ENCODE data around the gene IL19.

IL19 gene

DNA sequence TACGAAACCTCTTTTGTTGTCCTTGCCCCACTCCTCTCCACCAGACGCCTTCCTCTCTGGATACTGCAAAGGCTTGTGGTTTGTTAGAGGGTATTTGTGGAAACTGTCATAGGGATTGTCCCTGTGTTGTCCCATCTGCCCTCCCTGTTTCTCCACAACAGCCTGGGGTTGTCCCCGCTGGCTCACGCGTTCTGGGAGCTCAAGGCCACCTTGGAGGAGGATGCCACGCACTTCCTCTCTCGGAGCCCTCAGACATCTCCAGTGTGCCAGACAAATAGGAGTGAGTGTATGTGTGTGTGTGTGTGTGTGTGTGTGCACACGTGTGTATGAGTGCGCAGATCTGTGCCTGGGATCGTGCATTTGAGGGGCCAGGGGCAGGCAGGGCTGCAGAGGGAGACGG lies 37.6 kb upstream of the IL19 start:
- Histone ChIP-seq H3K4me3 (ENCODE audit: low read depth, low read length) (no peak overlapping the region), H3K36me3 (ENCODE audit: control insufficient read depth in 2 of 2, insufficient read depth in 1 of 2, low read length in 2 of 2) (peaks cover 0 to 49% of the 10 kb centered on the region in 2 experiments; a peak in 1 of 3 replicates), H3K4me1 (ENCODE audit: control insufficient read depth, insufficient read depth, low read length) (no peaks in the 10 kb centered on the region), H3K27ac (ENCODE audit: extremely low read depth, low read depth, low read length) (no peak overlapping the region), H3K9me3 (ENCODE audit: control insufficient read depth, insufficient read depth, low read depth, low read length) (no peaks in the 10 kb centered on the region)
- TF ChIP-seq, protein P1, sequence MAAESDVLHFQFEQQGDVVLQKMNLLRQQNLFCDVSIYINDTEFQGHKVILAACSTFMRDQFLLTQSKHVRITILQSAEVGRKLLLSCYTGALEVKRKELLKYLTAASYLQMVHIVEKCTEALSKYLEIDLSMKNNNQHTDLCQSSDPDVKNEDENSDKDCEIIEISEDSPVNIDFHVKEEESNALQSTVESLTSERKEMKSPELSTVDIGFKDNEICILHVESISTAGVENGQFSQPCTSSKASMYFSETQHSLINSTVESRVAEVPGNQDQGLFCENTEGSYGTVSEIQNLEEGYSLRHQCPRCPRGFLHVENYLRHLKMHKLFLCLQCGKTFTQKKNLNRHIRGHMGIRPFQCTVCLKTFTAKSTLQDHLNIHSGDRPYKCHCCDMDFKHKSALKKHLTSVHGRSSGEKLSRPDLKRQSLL (tag by site-specific recombination; IDR thresholded peaks at IDR 0.05) = no peak
- TF ChIP-seq ZNF155 (tag by site-specific recombination; IDR thresholded peaks at IDR 0.05) (no peak), ZNF175 (tag by site-specific recombination; IDR thresholded peaks at IDR 0.05) (no peak), FEZF1 (tag by site-specific recombination; IDR thresholded peaks at IDR 0.05) (no peak), KLF7 (tag by site-specific recombination; IDR thresholded peaks at IDR 0.05; ENCODE audit: borderline replicate concordance) (no peak), ZNF394 (tag by site-specific recombination; IDR thresholded peaks at IDR 0.05; ENCODE audit: borderline replicate concordance) (no peak), ZNF560 (tag by site-specific recombination; IDR thresholded peaks at IDR 0.05; ENCODE audit: borderline replicate concordance) (no peak), ZNF174 (tag by site-specific recombination; IDR thresholded peaks at IDR 0.05) (no peak), ZBTB20 (tag by site-specific recombination; IDR thresholded peaks at IDR 0.05) (no peak), ZNF426 (tag by site-specific recombination; IDR thresholded peaks at IDR 0.05) (no peak), ZNF596 (tag by site-specific recombination; IDR thresholded peaks at IDR 0.05) (no peak), ZNF473 (tag by site-specific recombination; IDR thresholded peaks at IDR 0.05) (no peak), TRIM28 (IDR thresholded peaks at IDR 0.05; ENCODE audit: borderline replicate concordance, low read length) (no peak), ZNF433 (tag by site-specific recombination; IDR thresholded peaks at IDR 0.05; ENCODE audit: low read depth) (no peak), ZNF571 (tag by site-specific recombination; IDR thresholded peaks at IDR 0.05) (no peak), ZNF514 (tag by site-specific recombination; IDR thresholded peaks at IDR 0.05) (no peak), ZNF121 (tag by site-specific recombination; IDR thresholded peaks at IDR 0.05) (no peak)
- ChIA-PET POLR2A (no interaction called here), CTCF (interaction anchor here (0.5 to 6.4 kb wide), 5 partner anchors 126 to 249 kb away, joined by 3 to 73 read pairs (median 3); no protein-coding TSS in a partner anchor)

DNA sequence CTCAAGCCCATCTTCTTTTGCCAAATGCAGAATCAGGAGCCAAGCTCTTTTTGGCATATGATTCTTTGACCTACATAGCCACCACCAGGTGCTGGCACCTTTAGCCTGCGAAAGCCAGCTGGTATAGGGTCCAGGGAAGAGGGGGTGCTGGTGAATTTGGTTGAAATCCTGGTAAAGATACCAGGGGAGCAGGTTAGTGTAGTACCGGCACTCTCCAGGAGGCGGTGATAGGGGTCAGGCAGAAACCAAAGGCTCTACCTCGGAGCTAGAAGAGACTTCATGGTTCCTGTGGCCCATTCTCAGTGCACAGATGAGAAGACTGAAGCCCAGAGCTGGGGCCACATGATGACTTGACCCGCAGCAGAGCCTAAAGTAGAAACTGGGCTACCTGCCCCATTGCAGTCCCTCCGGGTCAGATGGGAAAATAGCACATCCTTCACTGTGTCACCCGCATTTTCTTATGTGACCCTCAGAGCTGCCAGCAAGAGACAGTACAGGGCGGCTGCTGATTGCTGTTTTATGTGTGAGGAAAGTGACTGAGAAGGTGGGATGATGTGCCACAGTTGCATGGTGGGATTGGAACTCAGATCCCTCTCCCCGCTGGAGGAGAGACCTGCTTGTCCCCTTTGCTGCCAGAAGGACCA lies 36.0 kb upstream of the IL19 start:
- no peaks in the 10 kb centered on the region for H3K4me1 ChIP-seq (ENCODE audit: control insufficient read depth, insufficient read depth, low read length)
- POLR2A ChIA-PET = interaction anchor here (0.6 to 1.0 kb wide), 3 partner anchors 76 to 1096 kb away, joined by 3 to 5 read pairs (median 4); no protein-coding TSS in a partner anchor
- CTCF ChIA-PET = interaction anchor here (0.5 to 6.4 kb wide), 35 partner anchors 9 to 1219 kb away, joined by 3 to 73 read pairs (median 4); no protein-coding TSS in a partner anchor
- H3K27ac ChIP-seq (ENCODE audit: extremely low read depth, low read depth, low read length) = no peak overlapping the region
- no peaks in the 10 kb centered on the region for H3K9me3 ChIP-seq (ENCODE audit: control insufficient read depth, insufficient read depth, low read depth, low read length)
- peaks cover 0 to 44% of the 10 kb centered on the region in 2 experiments; a peak in 1 of 3 replicates for H3K36me3 ChIP-seq (ENCODE audit: control insufficient read depth in 2 of 2, insufficient read depth in 1 of 2, low read length in 2 of 2)
- TF ChIP-seq ZNF37A (tag by site-specific recombination; IDR thresholded peaks at IDR 0.05) = no peak
- peak; percentile 50 for TF ChIP-seq ZNF654 (tag by site-specific recombination; IDR thresholded peaks at IDR 0.05; ENCODE audit: low read depth)
- no peak for TF ChIP-seq SP2 (tag by site-specific recombination; IDR thresholded peaks at IDR 0.05)
- TF ChIP-seq, protein P2, sequence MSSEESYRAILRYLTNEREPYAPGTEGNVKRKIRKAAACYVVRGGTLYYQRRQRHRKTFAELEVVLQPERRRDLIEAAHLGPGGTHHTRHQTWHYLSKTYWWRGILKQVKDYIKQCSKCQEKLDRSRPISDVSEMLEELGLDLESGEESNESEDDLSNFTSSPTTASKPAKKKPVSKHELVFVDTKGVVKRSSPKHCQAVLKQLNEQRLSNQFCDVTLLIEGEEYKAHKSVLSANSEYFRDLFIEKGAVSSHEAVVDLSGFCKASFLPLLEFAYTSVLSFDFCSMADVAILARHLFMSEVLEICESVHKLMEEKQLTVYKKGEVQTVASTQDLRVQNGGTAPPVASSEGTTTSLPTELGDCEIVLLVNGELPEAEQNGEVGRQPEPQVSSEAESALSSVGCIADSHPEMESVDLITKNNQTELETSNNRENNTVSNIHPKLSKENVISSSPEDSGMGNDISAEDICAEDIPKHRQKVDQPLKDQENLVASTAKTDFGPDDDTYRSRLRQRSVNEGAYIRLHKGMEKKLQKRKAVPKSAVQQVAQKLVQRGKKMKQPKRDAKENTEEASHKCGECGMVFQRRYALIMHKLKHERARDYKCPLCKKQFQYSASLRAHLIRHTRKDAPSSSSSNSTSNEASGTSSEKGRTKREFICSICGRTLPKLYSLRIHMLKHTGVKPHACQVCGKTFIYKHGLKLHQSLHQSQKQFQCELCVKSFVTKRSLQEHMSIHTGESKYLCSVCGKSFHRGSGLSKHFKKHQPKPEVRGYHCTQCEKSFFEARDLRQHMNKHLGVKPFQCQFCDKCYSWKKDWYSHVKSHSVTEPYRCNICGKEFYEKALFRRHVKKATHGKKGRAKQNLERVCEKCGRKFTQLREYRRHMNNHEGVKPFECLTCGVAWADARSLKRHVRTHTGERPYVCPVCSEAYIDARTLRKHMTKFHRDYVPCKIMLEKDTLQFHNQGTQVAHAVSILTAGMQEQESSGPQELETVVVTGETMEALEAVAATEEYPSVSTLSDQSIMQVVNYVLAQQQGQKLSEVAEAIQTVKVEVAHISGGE (tag by site-specific recombination; conservative IDR thresholded peaks at IDR 0.05; ENCODE audit: low read depth) = no peak
- TF ChIP-seq ZNF366 (tag by site-specific recombination; conservative IDR thresholded peaks at IDR 0.05) = no peak
- TF ChIP-seq, protein P3, sequence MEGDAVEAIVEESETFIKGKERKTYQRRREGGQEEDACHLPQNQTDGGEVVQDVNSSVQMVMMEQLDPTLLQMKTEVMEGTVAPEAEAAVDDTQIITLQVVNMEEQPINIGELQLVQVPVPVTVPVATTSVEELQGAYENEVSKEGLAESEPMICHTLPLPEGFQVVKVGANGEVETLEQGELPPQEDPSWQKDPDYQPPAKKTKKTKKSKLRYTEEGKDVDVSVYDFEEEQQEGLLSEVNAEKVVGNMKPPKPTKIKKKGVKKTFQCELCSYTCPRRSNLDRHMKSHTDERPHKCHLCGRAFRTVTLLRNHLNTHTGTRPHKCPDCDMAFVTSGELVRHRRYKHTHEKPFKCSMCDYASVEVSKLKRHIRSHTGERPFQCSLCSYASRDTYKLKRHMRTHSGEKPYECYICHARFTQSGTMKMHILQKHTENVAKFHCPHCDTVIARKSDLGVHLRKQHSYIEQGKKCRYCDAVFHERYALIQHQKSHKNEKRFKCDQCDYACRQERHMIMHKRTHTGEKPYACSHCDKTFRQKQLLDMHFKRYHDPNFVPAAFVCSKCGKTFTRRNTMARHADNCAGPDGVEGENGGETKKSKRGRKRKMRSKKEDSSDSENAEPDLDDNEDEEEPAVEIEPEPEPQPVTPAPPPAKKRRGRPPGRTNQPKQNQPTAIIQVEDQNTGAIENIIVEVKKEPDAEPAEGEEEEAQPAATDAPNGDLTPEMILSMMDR (tag by site-specific recombination; IDR thresholded peaks at IDR 0.05) = peak; percentile 53
- no peak overlapping the region for H3K4me3 ChIP-seq (ENCODE audit: low read depth, low read length)
